Placental epithelial cell (primary cell): ENCODE results near the gene ENDOU. TPM values are rescaled to one million over a fixed set of nuclear protein-coding genes. Genes with fewer than 3 reads are reported as not detected.

Experiments used
- total RNA-seq: library from RNA; depleted of rRNA; stranded (reverse); fragments of >200 nt; gene quantifications from 2 replicates; pipeline ENCODE4 v1.2.3, GENCODE V29; 2012

The ENDOU gene
- total RNA-seq = 1.8 and 9.8 TPM in 2 replicates

DNA sequence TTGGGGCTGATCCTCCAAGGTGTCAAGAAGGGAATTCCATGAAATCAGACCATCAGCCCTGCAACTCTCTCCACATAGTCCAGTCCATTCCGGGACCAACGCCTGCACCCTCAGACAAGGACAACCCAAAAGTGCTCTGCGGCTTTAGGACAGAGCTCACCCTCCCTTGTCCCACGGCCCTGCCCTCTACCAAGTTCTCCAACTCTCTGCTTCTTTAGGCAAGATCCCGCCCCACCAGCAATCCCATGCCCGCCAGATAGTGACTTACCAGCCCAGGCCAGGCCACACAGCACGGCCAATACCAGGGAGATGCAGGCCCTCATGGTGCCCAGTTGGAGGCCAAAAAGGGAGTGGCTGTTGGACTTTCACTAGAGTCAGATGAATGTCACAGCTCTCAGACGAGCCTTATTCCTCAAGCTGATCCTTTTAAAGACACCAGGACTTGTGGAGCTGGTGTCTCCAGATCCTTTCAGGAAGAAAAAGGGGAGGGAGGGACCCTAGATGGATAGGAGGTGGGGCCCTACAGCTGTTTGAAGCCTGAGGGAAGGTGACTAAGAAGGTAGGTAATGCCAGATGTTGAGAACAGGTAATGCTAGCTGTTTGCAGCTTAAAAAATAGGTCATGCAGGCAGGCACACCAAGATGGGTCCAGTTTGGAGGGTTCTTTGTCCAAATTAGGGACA is at the start of gene ENDOU:
Gene ENDOU, minus strand, starts transcription at position 400 of the 682 bp plus-strand sequence. Its CDS starts 77 bp downstream, at position 323.

DNA sequence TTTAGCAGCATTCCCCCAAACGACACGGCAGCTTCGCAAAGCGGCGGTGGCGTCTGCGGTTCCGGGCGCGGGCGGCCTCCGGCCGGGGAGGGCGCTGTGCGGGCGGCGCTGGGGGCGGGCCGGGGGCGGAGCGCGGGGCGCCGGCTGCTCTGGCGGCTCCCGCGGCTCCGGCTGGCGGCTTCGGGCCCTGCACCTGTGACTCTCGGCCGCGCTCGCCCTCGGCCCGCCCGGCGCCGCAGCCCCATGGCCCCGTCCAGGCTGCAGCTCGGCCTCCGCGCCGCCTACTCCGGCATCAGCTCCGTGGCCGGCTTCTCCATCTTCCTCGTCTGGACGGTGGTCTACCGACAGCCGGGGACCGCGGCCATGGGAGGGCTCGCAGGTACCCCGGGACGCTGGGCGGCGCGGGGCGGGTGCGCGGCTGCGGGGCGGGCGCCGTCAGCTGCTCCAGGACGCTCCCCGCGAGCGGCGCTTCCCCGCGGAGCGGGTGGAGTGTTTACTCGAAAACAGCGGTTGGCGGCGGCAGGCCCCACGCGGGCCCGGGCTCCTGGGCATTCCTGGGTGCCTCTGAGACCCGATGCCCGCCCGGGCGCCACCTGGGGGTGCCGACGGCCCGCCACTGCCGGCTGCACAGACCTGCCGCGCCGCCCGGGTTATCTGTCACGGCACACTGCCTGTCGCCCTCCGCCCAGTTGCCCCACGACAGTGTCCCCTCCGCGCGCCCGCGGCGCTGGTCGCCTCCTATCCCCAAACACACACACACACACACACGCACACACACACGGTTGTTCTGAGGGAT is 48.0 kb upstream of the ENDOU start, which contains the start of gene SLC48A1:
Gene SLC48A1, plus strand, starts transcription at position 177 of the 796 bp plus-strand sequence. Its CDS starts 67 bp downstream, at position 244.

GRCh38 chr12:47758834-47759690 is 33.8 kb upstream of the ENDOU start, which contains the start of gene RAPGEF3:
RAPGEF3 (minus strand) TSS chr12:47758880; CDS start chr12:47758556, 324 bp downstream.

DNA sequence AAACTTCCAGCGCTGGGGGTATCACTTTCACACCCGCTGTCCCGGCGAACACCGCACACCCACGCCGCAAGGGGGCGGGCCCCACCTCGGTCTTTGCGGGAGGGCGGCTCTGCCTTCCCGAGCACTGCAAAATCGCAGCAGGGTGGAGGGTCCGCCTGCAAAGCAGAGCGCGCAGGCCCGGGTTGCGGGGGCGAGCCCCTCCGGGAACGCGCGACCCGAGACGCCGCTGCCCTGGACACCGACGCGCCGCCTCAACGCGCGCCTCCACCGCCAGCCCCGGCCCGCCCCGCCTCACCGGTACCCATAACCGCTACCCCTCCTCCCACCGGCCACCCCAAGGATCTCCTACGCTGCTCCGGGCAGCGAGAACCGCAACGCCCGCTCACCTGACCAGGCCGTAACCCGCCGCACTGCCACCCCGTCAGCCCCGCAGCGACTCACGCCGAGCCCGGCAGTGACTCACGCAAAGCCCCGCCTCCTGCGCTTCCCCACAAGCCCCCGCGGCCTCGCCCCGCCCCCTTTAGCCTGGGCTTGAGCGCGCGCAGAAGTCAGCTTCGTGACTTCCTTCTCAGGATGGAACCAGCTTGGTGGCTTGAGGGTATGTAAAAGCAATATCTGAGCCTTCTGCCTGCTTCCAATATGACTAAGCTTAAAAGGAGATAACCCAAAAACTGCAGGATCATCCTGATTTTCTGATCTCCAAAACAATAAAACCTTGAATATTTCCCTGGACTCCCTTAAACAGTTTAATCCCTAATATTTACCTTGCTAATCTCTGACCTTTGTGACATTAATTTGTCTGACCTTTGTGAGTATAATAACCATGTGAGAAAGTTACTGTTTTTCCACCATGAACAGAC is 19.5 kb downstream of the ENDOU start, which contains the start of gene RPAP3:
Gene RPAP3, minus strand, starts transcription at position 465 of the 860 bp plus-strand sequence. CDS start 3,190 bp downstream, outside the sequence.

Other genes starting within 250 kb of the ENDOU start
- 9.8 and 13.6 TPM in 2 replicates for gene RPAP3, start 19.5 kb downstream of the ENDOU start, total RNA-seq
- gene RAPGEF3, start 33.4 kb upstream of the ENDOU start, total RNA-seq = 3.6 and 5.1 TPM in 2 replicates
- 5.5 and 9.3 TPM in 2 replicates for gene SLC48A1, start 47.7 kb upstream of the ENDOU start, total RNA-seq
- gene HDAC7, start 94.4 kb upstream of the ENDOU start, total RNA-seq = 62.8 and 73.3 TPM in 2 replicates
- 3.1 and 13.6 TPM in 2 replicates for gene VDR, start 179.5 kb upstream of the ENDOU start, total RNA-seq
- gene TMEM106C, start 238.1 kb upstream of the ENDOU start, total RNA-seq = 17.7 and 71.0 TPM in 2 replicates